Thymus (tissue), 14 donors: ENCODE results near the gene RCSD1. TPM values are rescaled to one million over a fixed set of nuclear protein-coding genes. Genes with fewer than 3 reads are reported as not detected.

Source experiments
- DNase-seq, 9 donors: peaks; one replicate each; pipeline ENCODE4 v3.0.0-alpha.2; 2013; ENCODE audit warnings: low spot score in 9 of 9, low read depth in 6 of 9, missing footprints in 1 of 9
- H3K27ac ChIP-seq, 2 donors: one replicate each; pipeline ENCODE4 v1.5.1; 2013; ENCODE audit warnings: control low read depth in 1 of 2, low read depth in 1 of 2, low read length in 1 of 2, mild to moderate bottlenecking in 1 of 2, moderate library complexity in 1 of 2
- H3K27me3 ChIP-seq, 2 donors: one replicate each; pipeline ENCODE4 v1.5.1; 2013; ENCODE audit warnings: low read length in 1 of 2; ENCODE audit not compliant: control insufficient read depth in 2 of 2, insufficient read depth in 1 of 2
- H3K36me3 ChIP-seq, 2 donors: one replicate each; pipeline ENCODE4 v1.5.1; 2013; ENCODE audit warnings: low read length in 1 of 2, mild to moderate bottlenecking in 1 of 2, moderate library complexity in 1 of 2; ENCODE audit not compliant: control insufficient read depth in 2 of 2, insufficient read depth in 2 of 2
- H3K4me1 ChIP-seq, 2 donors: one replicate each; pipeline ENCODE4 v1.5.1; 2013; ENCODE audit warnings: low read length in 2 of 2; ENCODE audit not compliant: control insufficient read depth in 2 of 2, insufficient read depth in 2 of 2
- H3K4me3 ChIP-seq, 2 donors: one replicate each; pipeline ENCODE4 v1.5.1; 2013; ENCODE audit warnings: low read length in 2 of 2, control low read depth in 1 of 2, mild to moderate bottlenecking in 1 of 2
- H3K9me3 ChIP-seq, 2 donors: one replicate each; pipeline ENCODE4 v1.5.1; 2013; ENCODE audit warnings: low read length in 1 of 2, mild to moderate bottlenecking in 1 of 2; ENCODE audit not compliant: control insufficient read depth in 2 of 2, insufficient read depth in 1 of 2
- whole genome bisulfite sequencing: extraction: QIAGEN DNeasy Blood & Tissue Kit; methylation state at CpG from one replicate; pipeline ENCODE4 v1.1.7; 2013; 5-methylcytosine and 5-hydroxymethylcytosine counted together
- long read RNA-seq, 10 donors: transcript quantifications; one replicate each; lab custom pipeline, GENCODE V29; 2026
- polyA plus RNA-seq: library from polyadenylated mRNA; stranded (reverse); fragments of 200-250 nt; gene quantifications from one replicate; pipeline ENCODE4 v1.2.3, GENCODE V29; 2013
- total RNA-seq: library from RNA; stranded (reverse); fragments of 120-200 nt; gene quantifications from one replicate; pipeline ENCODE4 v1.2.4, GENCODE V29; 2013
- donor health status: healthy.

RCSD1 gene
- 95.8 TPM for total RNA-seq
- polyA plus RNA-seq = 69.4 TPM
- long read RNA-seq, donor 1, partial matches to known transcripts = 0 of 1 reads
- long read RNA-seq, donor 1, other reads (novel, unspliced or antisense) = 0 of 1 reads
- long read RNA-seq, donor 2, transcript RCSD1-202 (7 exons, 3,135 nt) = major isoform, 41 of 112 reads
- long read RNA-seq, donor 2, transcript RCSD1-206 (6 exons, 3,044 nt) = minor isoform, 5 of 112 reads
- long read RNA-seq, donor 2, partial matches to known transcripts = 66 of 112 reads
- long read RNA-seq, donor 2, other reads (novel, unspliced or antisense) = 0 of 112 reads
- long read RNA-seq, donor 3, transcript RCSD1-206 (6 exons, 3,044 nt) = minor isoform, 5 of 112 reads
- long read RNA-seq, donor 3, transcript RCSD1-202 (7 exons, 3,135 nt) = major isoform, 47 of 112 reads
- long read RNA-seq, donor 3, partial matches to known transcripts = 60 of 112 reads
- long read RNA-seq, donor 3, other reads (novel, unspliced or antisense) = 0 of 112 reads
- long read RNA-seq, donor 4, transcript RCSD1-202 (7 exons, 3,135 nt) = major isoform, 11 of 39 reads
- long read RNA-seq, donor 4, partial matches to known transcripts = 28 of 39 reads
- long read RNA-seq, donor 4, other reads (novel, unspliced or antisense) = 0 of 39 reads
- long read RNA-seq, donor 5, transcript RCSD1-202 (7 exons, 3,135 nt) = major isoform, 38 of 70 reads
- long read RNA-seq, donor 5, partial matches to known transcripts = 31 of 70 reads
- long read RNA-seq, donor 5, other reads (novel, unspliced or antisense) = 0 of 70 reads
- long read RNA-seq, donor 6, transcript RCSD1-202 (7 exons, 3,135 nt) = major isoform, 21 of 45 reads
- long read RNA-seq, donor 6, partial matches to known transcripts = 21 of 45 reads
- long read RNA-seq, donor 6, other reads (novel, unspliced or antisense) = 0 of 45 reads
- long read RNA-seq, donor 7, transcript RCSD1-202 (7 exons, 3,135 nt) = major isoform, 17 of 60 reads
- long read RNA-seq, donor 7, partial matches to known transcripts = 42 of 60 reads
- long read RNA-seq, donor 7, other reads (novel, unspliced or antisense) = 0 of 60 reads
- long read RNA-seq, donor 8, transcript RCSD1-202 (7 exons, 3,135 nt) = major isoform, 9 of 26 reads
- long read RNA-seq, donor 8, partial matches to known transcripts = 16 of 26 reads
- long read RNA-seq, donor 8, other reads (novel, unspliced or antisense) = 0 of 26 reads
- long read RNA-seq, donor 9, transcript RCSD1-202 (7 exons, 3,135 nt) = major isoform, 22 of 47 reads
- long read RNA-seq, donor 9, partial matches to known transcripts = 23 of 47 reads
- long read RNA-seq, donor 9, other reads (novel, unspliced or antisense) = 0 of 47 reads
- long read RNA-seq, donor 10, transcript RCSD1-202 (7 exons, 3,135 nt) = major isoform, 13 of 33 reads
- long read RNA-seq, donor 10, partial matches to known transcripts = 19 of 33 reads
- long read RNA-seq, donor 10, other reads (novel, unspliced or antisense) = 0 of 33 reads

GRCh38 chr1:167629681-167630567 lies at the start of gene RCSD1:
TSS of gene RCSD1 (plus strand) at chr1:167630232. CDS start at chr1:167630424, 192 bp downstream.
- peak within 1 kb of the TSS; percentile 97 to 100 for H3K27ac ChIP-seq
- peaks cover 12 to 22% of the 10 kb centered on the region in 2 donors for H3K36me3 ChIP-seq
- peak within 1 kb of the TSS; percentile 96 to 100 for H3K4me3 ChIP-seq
- peak in 5 of 9 donors; percentile 54 to 82 (median 58) for DNase-seq
- H3K4me1 ChIP-seq = peaks cover 35 to 63% of the 10 kb centered on the region in 2 donors
- H3K9me3 ChIP-seq = peaks cover 0 to 2% of the 10 kb centered on the region in 2 donors
- H3K27me3 ChIP-seq = no peaks in the 10 kb centered on the region
- WGBS = under 1% methylated on average over 62 of the region's 62 CpGs

- H3K4me3 ChIP-seq = no peak overlapping the region
- H3K27me3 ChIP-seq = no peaks in the 10 kb centered on the region
- 100% methylated on average over 1 of the region's 1 CpG for WGBS
- no peak overlapping the region for H3K27ac ChIP-seq
- no peaks in the 10 kb centered on the region for H3K36me3 ChIP-seq
- no peaks in the 10 kb centered on the region for H3K4me1 ChIP-seq
- no peaks in the 10 kb centered on the region for H3K9me3 ChIP-seq
- DNase-seq = no peak
These were observed 48.0 kb upstream of the RCSD1 start for GRCh38 chr1:167582064-167582463.

- Histone ChIP-seq H3K4me1 (no peaks in the 10 kb centered on the region), H3K27me3 (no peaks in the 10 kb centered on the region), H3K9me3 (no peaks in the 10 kb centered on the region), H3K27ac (no peak overlapping the region), H3K4me3 (no peak overlapping the region), H3K36me3 (no peaks in the 10 kb centered on the region)
- 99% methylated on average over 4 of the region's 4 CpGs for WGBS
- DNase-seq = no peak
These were observed 47.3 kb upstream of the RCSD1 start for GRCh38 chr1:167582722-167583121.

GRCh38 chr1:167584581-167584980 lies 45.5 kb upstream of the RCSD1 start:
- Histone ChIP-seq H3K36me3 (no peaks in the 10 kb centered on the region), H3K4me3 (no peak overlapping the region), H3K27ac (no peak overlapping the region), H3K9me3 (no peaks in the 10 kb centered on the region), H3K27me3 (no peaks in the 10 kb centered on the region), H3K4me1 (no peaks in the 10 kb centered on the region)
- DNase-seq = no peak
- WGBS = 93% methylated on average over 3 of the region's 3 CpGs

- no peaks in the 10 kb centered on the region for H3K9me3 ChIP-seq
- H3K36me3 ChIP-seq = no peaks in the 10 kb centered on the region
- DNase-seq = no peak
- H3K4me3 ChIP-seq = no peak overlapping the region
- no peak overlapping the region for H3K27ac ChIP-seq
- H3K27me3 ChIP-seq = no peaks in the 10 kb centered on the region
- no peaks in the 10 kb centered on the region for H3K4me1 ChIP-seq
- WGBS = 100% methylated on average over 2 of the region's 2 CpGs
These were observed 42.7 kb upstream of the RCSD1 start for GRCh38 chr1:167587342-167587741.

- Histone ChIP-seq H3K36me3 (no peaks in the 10 kb centered on the region), H3K9me3 (no peaks in the 10 kb centered on the region), H3K4me3 (no peak overlapping the region), H3K27me3 (no peaks in the 10 kb centered on the region), H3K4me1 (no peaks in the 10 kb centered on the region), H3K27ac (no peak overlapping the region)
- WGBS = 49% methylated on average over 1 of the region's 1 CpG
- DNase-seq = no peak
These were observed 42.2 kb upstream of the RCSD1 start for GRCh38 chr1:167587872-167588271.

GRCh38 chr1:167588361-167588760 lies 41.7 kb upstream of the RCSD1 start:
- Histone ChIP-seq H3K27me3 (no peaks in the 10 kb centered on the region), H3K27ac (no peak overlapping the region), H3K9me3 (no peaks in the 10 kb centered on the region), H3K4me3 (no peak overlapping the region), H3K4me1 (no peaks in the 10 kb centered on the region), H3K36me3 (no peaks in the 10 kb centered on the region)
- WGBS = 95% methylated on average over 2 of the region's 2 CpGs
- DNase-seq = no peak

- no peaks in the 10 kb centered on the region for H3K36me3 ChIP-seq
- no peak for DNase-seq
- no peaks in the 10 kb centered on the region for H3K27me3 ChIP-seq
- H3K9me3 ChIP-seq = no peaks in the 10 kb centered on the region
- H3K4me1 ChIP-seq = no peaks in the 10 kb centered on the region
- no peak overlapping the region for H3K27ac ChIP-seq
- H3K4me3 ChIP-seq = no peak overlapping the region
These were observed 37.6 kb upstream of the RCSD1 start for GRCh38 chr1:167592475-167592874.
